ENCODE results near the gene USP33. TPM values are rescaled to one million over a fixed set of nuclear protein-coding genes. Genes with fewer than 3 reads are reported as not detected.
"Not testable (repeated sequence)": the region's sequence is repeated elsewhere in the genome, so short reads cannot be mapped to it uniquely, and the experiment has no call there.

The USP33 gene
- total RNA-seq, 1 experiment from 2014 or later = 52.9 TPM

DNA sequence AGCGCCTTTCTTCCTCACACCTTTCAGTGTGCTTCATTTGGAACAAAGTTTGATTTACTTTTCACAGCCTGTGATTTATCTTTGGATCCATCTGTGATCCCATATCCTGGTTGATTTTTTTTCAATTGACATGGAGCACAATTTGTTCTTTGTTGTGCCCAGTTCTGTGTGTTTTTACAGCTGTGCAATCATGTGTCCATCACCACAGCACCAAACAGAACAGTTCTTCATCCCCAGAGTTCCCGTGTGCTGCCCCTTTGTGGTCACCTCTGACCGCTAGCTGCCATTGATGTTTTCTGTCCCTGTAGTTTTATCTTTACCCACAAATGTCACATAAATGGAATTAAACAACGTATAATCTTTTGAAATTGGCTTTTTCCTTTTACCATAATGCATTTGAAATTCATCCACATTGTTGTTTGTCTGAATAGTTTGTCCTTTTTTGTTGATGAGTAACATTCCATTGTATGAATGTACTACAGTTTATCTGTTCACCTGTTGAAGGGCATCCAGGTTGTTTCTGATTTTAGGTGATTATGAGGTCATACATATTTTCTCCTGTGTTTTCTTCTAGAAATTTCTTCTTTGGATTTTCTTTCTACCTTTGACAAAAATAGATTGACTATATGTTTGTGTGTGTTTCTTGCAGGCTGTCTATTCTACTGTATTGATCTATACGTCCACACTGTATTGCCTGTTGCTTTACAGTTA lies 37.2 kb upstream of the USP33 start:
- Mint-ChIP-seq H3K4me3 (ENCODE audit: low read depth, unreplicated experiment) (no peak overlapping the region), H3K36me3 (ENCODE audit: insufficient read depth, unreplicated experiment) (peaks cover 5% of the 10 kb centered on the region), H3K27ac (ENCODE audit: unreplicated experiment) (no peak overlapping the region), H3K27me3 (ENCODE audit: unreplicated experiment) (no peaks in the 10 kb centered on the region), H3K4me1 (ENCODE audit: low read depth, unreplicated experiment) (peaks cover 10% of the 10 kb centered on the region), H3K9me3 (ENCODE audit: low read depth, unreplicated experiment) (no peaks in the 10 kb centered on the region)
- CTCF ChIA-PET = interaction anchor here (1.4 kb wide), 1 partner anchor 17 kb away, joined by 3 read pairs; no protein-coding TSS in a partner anchor
- no TSS peak for BruUV-seq (replicated peaks)
- no peak for DNase-seq
- intact Hi-C loops (cut with micrococcal nuclease; ENCODE audit: unreplicated experiment) = no loop called here
- TF ChIP-seq, protein P1, sequence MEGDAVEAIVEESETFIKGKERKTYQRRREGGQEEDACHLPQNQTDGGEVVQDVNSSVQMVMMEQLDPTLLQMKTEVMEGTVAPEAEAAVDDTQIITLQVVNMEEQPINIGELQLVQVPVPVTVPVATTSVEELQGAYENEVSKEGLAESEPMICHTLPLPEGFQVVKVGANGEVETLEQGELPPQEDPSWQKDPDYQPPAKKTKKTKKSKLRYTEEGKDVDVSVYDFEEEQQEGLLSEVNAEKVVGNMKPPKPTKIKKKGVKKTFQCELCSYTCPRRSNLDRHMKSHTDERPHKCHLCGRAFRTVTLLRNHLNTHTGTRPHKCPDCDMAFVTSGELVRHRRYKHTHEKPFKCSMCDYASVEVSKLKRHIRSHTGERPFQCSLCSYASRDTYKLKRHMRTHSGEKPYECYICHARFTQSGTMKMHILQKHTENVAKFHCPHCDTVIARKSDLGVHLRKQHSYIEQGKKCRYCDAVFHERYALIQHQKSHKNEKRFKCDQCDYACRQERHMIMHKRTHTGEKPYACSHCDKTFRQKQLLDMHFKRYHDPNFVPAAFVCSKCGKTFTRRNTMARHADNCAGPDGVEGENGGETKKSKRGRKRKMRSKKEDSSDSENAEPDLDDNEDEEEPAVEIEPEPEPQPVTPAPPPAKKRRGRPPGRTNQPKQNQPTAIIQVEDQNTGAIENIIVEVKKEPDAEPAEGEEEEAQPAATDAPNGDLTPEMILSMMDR (IDR thresholded peaks at IDR 0.05; ENCODE audit: unreplicated experiment) = no peak

DNA sequence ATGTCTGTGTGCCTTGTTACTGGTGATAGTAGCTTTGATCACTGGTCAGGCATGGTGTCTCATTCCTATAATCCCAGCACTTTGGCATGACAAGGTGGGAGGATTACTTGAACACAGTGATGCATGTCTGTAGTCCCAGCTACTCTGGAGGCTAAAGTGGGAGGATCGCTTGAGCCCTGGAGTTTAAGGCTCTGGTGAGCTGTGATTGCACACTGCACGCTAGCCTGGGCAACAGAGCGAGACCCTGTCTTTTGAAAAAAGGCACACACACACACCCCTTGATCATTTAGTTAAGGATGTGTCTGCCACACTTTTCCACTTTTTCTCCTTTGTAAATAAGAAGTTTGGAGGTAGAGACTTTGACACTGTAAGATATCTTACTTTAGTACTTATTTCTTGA lies 34.9 kb upstream of the USP33 start:
- Mint-ChIP-seq H3K4me1 (ENCODE audit: low read depth, unreplicated experiment) (peaks cover 7% of the 10 kb centered on the region), H3K27ac (ENCODE audit: unreplicated experiment) (no peak overlapping the region), H3K27me3 (ENCODE audit: unreplicated experiment) (no peaks in the 10 kb centered on the region), H3K4me3 (ENCODE audit: low read depth, unreplicated experiment) (no peak overlapping the region), H3K9me3 (ENCODE audit: low read depth, unreplicated experiment) (no peaks in the 10 kb centered on the region), H3K36me3 (ENCODE audit: insufficient read depth, unreplicated experiment) (peaks cover 4% of the 10 kb centered on the region)
- CTCF ChIA-PET = no interaction called here
- TF ChIP-seq, protein P1 (IDR thresholded peaks at IDR 0.05; ENCODE audit: unreplicated experiment) = no peak
- no TSS peak for BruUV-seq (replicated peaks)
- intact Hi-C loops (cut with micrococcal nuclease; ENCODE audit: unreplicated experiment) = no loop called here
- DNase-seq = no peak

DNA sequence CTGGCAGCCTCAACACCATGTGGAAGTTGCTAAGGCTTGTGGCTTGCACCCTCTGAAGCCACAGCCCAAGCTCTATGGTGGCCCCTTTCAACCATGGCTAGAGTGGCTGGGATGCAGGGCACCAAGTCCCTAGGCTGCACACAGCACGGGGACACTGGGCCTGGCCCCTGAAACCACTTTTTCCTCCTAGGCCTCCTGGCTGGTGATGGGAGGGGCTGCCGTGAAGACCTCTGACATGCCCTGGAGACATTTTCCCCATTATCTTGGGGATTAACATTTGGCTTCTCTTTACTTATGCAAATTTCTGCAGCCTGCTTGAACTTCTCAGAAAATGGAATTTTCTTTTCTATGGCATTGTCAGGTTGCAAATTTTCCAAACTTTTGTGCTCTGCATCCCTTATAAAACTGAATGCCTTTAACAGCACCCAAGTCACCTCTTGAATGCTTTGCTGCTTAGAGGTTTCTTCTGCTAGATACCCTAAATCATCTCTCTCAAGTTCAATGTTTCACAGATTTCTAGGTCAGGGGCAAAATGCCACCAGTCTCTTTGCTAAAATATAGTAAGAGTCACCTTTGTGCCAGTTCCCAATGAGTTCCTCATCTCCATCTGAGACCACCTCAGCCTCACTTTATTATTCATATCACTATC lies 26.6 kb upstream of the USP33 start:
- CTCF ChIA-PET; H3K9me3 Mint-ChIP-seq (ENCODE audit: low read depth, unreplicated experiment); intact Hi-C loops (cut with micrococcal nuclease; ENCODE audit: unreplicated experiment); H3K27me3 Mint-ChIP-seq (ENCODE audit: unreplicated experiment); H3K27ac Mint-ChIP-seq (ENCODE audit: unreplicated experiment); H3K4me3 Mint-ChIP-seq (ENCODE audit: low read depth, unreplicated experiment); H3K4me1 Mint-ChIP-seq (ENCODE audit: low read depth, unreplicated experiment); DNase-seq; BruUV-seq (replicated peaks): not testable (repeated sequence)
- H3K36me3 Mint-ChIP-seq (ENCODE audit: insufficient read depth, unreplicated experiment) = peaks cover 11% of the 10 kb centered on the region

DNA sequence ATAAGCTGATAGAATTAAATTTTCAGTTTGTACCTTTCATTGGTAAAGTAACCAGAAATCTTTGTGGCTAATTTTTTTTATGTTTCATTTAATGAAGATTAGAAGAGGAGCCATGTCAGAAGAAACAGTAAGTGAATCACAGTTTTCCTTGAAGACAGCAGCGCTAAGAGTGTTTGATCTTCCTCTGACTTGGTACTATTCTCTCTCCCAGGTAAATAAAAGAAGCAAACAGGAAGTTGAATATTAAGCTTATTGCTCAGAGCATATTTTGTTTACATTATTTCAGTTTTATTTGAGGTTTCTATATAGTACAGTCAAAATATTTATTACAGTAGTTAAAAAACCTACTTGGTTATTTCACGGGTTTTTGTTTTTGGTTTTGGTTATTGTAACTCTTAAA lies 23.5 kb upstream of the USP33 start:
- H3K4me3 Mint-ChIP-seq (ENCODE audit: low read depth, unreplicated experiment) = no peak overlapping the region
- DNase-seq = no peak
- no peaks in the 10 kb centered on the region for H3K27me3 Mint-ChIP-seq (ENCODE audit: unreplicated experiment)
- no peak overlapping the region for H3K27ac Mint-ChIP-seq (ENCODE audit: unreplicated experiment)
- peaks cover 5% of the 10 kb centered on the region for H3K9me3 Mint-ChIP-seq (ENCODE audit: low read depth, unreplicated experiment)
- H3K4me1 Mint-ChIP-seq (ENCODE audit: low read depth, unreplicated experiment) = no peaks in the 10 kb centered on the region
- intact Hi-C loops (cut with micrococcal nuclease; ENCODE audit: unreplicated experiment) = no loop called here
- H3K36me3 Mint-ChIP-seq (ENCODE audit: insufficient read depth, unreplicated experiment) = peaks cover 28% of the 10 kb centered on the region
- TF ChIP-seq, protein P1 (IDR thresholded peaks at IDR 0.05; ENCODE audit: unreplicated experiment) = no peak
- CTCF ChIA-PET = no interaction called here
- BruUV-seq (replicated peaks) = no TSS peak

DNA sequence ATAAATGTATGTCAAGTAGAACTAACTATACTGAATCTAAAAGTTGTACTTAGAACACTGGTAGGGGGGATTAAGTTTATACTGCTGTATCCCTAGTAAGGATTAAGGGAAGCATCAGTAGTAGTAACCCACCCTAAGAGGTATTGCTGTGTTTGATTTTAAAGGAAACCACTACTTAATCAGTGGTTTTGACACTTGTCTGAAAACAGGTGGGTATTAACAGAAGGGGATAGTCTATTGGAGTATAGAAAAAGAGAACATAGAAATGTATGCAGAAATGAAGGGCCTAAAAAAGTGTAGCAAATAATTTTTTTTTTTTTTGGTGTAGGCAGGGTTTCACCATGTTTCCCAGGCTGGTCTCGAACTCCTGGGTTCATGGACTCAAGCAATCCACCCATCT lies 22.0 kb upstream of the USP33 start:
- CTCF ChIA-PET = no interaction called here
- no peak for DNase-seq
- peaks cover 28% of the 10 kb centered on the region for H3K36me3 Mint-ChIP-seq (ENCODE audit: insufficient read depth, unreplicated experiment)
- peaks cover 9% of the 10 kb centered on the region for H3K4me1 Mint-ChIP-seq (ENCODE audit: low read depth, unreplicated experiment)
- intact Hi-C loops (cut with micrococcal nuclease; ENCODE audit: unreplicated experiment) = no loop called here
- no peak overlapping the region for H3K27ac Mint-ChIP-seq (ENCODE audit: unreplicated experiment)
- H3K4me3 Mint-ChIP-seq (ENCODE audit: low read depth, unreplicated experiment) = no peak overlapping the region
- peaks cover 3% of the 10 kb centered on the region for H3K9me3 Mint-ChIP-seq (ENCODE audit: low read depth, unreplicated experiment)
- TF ChIP-seq, protein P1 (IDR thresholded peaks at IDR 0.05; ENCODE audit: unreplicated experiment) = no peak
- no peaks in the 10 kb centered on the region for H3K27me3 Mint-ChIP-seq (ENCODE audit: unreplicated experiment)
- BruUV-seq (replicated peaks) = no TSS peak
